ENCODE measurements around the gene DPP7.

The DPP7 gene

GRCh38 chr9:137083394-137084004, 31.0 kb downstream of the DPP7 start:
- no peak for DNase-seq (ENCODE audit: low read depth in 1 of 2, low spot score in 1 of 2)
- H3K27me3 ChIP-seq (ENCODE audit: insufficient read depth, poor library complexity, severe bottlenecking) = no peaks in the 10 kb centered on the region
- TF ChIP-seq CTCF (IDR thresholded peaks at IDR 0.05; ENCODE audit: insufficient read depth, low read length) (no peak), GABPA (IDR thresholded peaks at IDR 0.05; ENCODE audit: low read depth) (no peak)
- H3K4me3 ChIP-seq (replicated peaks; ENCODE audit: insufficient read depth, low read length) = no peak overlapping the region
- H3K27ac ChIP-seq (replicated peaks) = no peak overlapping the region

GRCh38 chr9:137082925-137083290, 31.6 kb downstream of the DPP7 start:
- H3K27me3 ChIP-seq (ENCODE audit: insufficient read depth, poor library complexity, severe bottlenecking) = peaks cover 5% of the 10 kb centered on the region
- TF ChIP-seq POLR2AphosphoS5 (IDR thresholded peaks at IDR 0.05; ENCODE audit: low read depth) = no peak
- no peak for TF ChIP-seq SPI1 (IDR thresholded peaks at IDR 0.05; ENCODE audit: borderline replicate concordance, low read depth)
- TF ChIP-seq REST (IDR thresholded peaks at IDR 0.05; ENCODE audit: insufficient replicate concordance, low read depth) = no peak
- H3K27ac ChIP-seq (replicated peaks) = no peak overlapping the region
- no peak overlapping the region for H3K4me3 ChIP-seq (replicated peaks; ENCODE audit: insufficient read depth, low read length)
- no peak for DNase-seq (ENCODE audit: low read depth in 1 of 2, low spot score in 1 of 2)

- no peak overlapping the region for H3K27ac ChIP-seq (replicated peaks)
- TF ChIP-seq POLR2AphosphoS5 (IDR thresholded peaks at IDR 0.05; ENCODE audit: low read depth) = no peak
- TF ChIP-seq CTCF (IDR thresholded peaks at IDR 0.05; ENCODE audit: insufficient read depth, low read length) = no peak
- TF ChIP-seq SPI1 (IDR thresholded peaks at IDR 0.05; ENCODE audit: borderline replicate concordance, low read depth) = no peak
- TF ChIP-seq REST (IDR thresholded peaks at IDR 0.05; ENCODE audit: insufficient replicate concordance, low read depth) = no peak
- TF ChIP-seq GABPA (IDR thresholded peaks at IDR 0.05; ENCODE audit: low read depth) = no peak
- peaks cover 7% of the 10 kb centered on the region for H3K27me3 ChIP-seq (ENCODE audit: insufficient read depth, poor library complexity, severe bottlenecking)
- no peak overlapping the region for H3K4me3 ChIP-seq (replicated peaks; ENCODE audit: insufficient read depth, low read length)
- DNase-seq (ENCODE audit: low read depth in 1 of 2, low spot score in 1 of 2) = no peak
These were observed 32.2 kb downstream of the DPP7 start for GRCh38 chr9:137082222-137082924.

DNA sequence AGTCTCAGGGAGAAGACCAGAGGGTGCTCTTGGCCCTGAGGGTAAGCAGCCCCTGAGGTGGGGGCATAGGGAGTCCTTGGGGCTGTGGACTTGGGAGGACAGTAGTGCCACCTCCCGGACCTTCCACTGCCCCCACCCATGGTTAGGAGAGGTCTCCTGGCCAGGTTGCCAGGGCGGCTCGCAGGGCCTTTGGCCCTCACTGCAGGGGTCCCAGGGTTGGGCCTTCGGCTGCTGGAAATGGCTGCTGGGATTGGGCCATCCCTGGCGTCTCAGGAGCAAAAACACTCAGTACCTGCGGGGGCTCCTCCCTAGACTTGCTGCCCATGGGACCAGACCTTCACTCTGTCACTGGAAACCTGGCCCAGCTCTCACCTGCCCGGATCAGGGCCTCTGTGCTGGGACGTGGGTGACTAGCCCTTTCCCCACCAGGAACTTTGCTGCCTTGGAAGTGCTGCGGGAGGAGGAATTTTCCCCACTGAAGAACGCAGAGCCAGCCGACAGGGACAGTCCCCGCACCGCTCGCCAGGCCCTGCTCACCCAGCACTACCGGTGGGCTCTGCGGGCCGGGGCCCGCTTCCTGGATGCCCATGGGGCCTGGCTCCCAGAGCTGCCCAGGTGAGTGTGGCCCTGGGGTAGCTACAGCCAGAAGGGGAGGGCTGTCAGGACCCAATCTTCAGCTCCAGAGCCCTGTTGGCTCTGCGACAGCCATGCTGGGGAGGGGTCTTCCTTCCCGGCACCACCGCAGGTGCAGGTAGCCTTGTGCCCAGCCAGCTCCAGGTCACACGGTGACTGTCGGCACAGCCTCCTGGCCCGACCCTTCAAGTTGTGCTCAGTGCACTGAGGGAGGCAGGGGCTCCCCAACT, 34.0 kb downstream of the DPP7 start:
- H3K4me3 ChIP-seq (replicated peaks; ENCODE audit: insufficient read depth, low read length) = no peak overlapping the region
- TF ChIP-seq REST (IDR thresholded peaks at IDR 0.05; ENCODE audit: insufficient replicate concordance, low read depth) = no peak
- no peak for TF ChIP-seq POLR2AphosphoS5 (IDR thresholded peaks at IDR 0.05; ENCODE audit: low read depth)
- no peak for TF ChIP-seq GABPA (IDR thresholded peaks at IDR 0.05; ENCODE audit: low read depth)
- no peak for TF ChIP-seq CTCF (IDR thresholded peaks at IDR 0.05; ENCODE audit: insufficient read depth, low read length)
- TF ChIP-seq SPI1 (IDR thresholded peaks at IDR 0.05; ENCODE audit: borderline replicate concordance, low read depth) = no peak
- DNase-seq (ENCODE audit: low read depth in 1 of 2, low spot score in 1 of 2) = no peak
- peaks cover 10% of the 10 kb centered on the region for H3K27me3 ChIP-seq (ENCODE audit: insufficient read depth, poor library complexity, severe bottlenecking)
- no peak overlapping the region for H3K27ac ChIP-seq (replicated peaks)

Data from HL-60 (cell line).